HFF-Myc (cell line): ENCODE results near the gene RPS25.
"Not testable (repeated sequence)": the region's sequence is repeated elsewhere in the genome, so short reads cannot be mapped to it uniquely, and the experiment has no call there.

Experiments used
- DNase-seq: peaks from one replicate; pipeline ENCODE4 v3.0.0-alpha.2; 2011; ENCODE audit warnings: low read depth; ENCODE audit errors: extremely low read depth
- H3K4me3 ChIP-seq: replicated peaks from 2 replicates; pipeline ENCODE4 v1.5.1; 2011; ENCODE audit warnings: low read depth, mild to moderate bottlenecking, control low read depth, low read length
- TF ChIP-seq, protein P1 (sequence below): IDR thresholded peaks from 2 replicates; pipeline ENCODE4 v1.5.1; 2012; ENCODE audit warnings: mild to moderate bottlenecking, low read depth, low read length, control low read depth; ENCODE audit errors: missing control alignments

RPS25 gene

DNA sequence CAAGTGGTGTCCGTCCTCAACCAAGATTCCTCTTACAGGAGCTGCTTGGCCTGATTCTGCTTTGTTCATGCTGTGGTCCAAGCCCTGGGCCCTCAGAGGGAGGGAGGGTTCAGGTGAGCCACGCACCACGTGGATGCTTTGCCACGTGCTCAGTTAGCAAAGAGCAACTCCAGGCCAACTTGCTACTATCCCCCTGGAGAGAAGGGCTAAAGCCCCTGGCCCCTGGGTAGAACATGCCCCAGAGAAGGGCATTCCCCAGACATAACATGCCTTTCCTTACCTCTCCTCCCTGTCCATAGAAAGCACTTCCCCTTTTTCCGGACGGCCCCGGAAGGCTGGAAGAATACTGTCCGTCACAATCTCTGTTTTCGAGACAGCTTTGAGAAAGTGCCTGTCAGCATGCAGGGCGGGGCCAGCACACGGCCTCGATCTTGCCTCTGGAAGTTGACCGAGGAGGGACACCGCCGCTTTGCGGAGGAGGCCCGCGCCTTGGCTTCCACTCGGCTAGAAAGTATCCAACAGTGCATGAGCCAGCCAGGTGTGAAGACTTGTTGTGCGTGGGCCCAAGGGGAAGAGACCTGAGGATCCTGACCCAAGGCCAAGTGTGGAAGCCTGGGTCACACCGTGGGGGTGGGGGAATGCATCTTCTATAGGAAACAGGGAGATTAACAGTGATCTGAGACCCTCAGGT, 37.8 kb downstream of the RPS25 start:
- H3K4me3 ChIP-seq, result no peak overlapping the region
- TF ChIP-seq, protein P1, sequence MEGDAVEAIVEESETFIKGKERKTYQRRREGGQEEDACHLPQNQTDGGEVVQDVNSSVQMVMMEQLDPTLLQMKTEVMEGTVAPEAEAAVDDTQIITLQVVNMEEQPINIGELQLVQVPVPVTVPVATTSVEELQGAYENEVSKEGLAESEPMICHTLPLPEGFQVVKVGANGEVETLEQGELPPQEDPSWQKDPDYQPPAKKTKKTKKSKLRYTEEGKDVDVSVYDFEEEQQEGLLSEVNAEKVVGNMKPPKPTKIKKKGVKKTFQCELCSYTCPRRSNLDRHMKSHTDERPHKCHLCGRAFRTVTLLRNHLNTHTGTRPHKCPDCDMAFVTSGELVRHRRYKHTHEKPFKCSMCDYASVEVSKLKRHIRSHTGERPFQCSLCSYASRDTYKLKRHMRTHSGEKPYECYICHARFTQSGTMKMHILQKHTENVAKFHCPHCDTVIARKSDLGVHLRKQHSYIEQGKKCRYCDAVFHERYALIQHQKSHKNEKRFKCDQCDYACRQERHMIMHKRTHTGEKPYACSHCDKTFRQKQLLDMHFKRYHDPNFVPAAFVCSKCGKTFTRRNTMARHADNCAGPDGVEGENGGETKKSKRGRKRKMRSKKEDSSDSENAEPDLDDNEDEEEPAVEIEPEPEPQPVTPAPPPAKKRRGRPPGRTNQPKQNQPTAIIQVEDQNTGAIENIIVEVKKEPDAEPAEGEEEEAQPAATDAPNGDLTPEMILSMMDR, result no peak
- DNase-seq, result no peak

DNA sequence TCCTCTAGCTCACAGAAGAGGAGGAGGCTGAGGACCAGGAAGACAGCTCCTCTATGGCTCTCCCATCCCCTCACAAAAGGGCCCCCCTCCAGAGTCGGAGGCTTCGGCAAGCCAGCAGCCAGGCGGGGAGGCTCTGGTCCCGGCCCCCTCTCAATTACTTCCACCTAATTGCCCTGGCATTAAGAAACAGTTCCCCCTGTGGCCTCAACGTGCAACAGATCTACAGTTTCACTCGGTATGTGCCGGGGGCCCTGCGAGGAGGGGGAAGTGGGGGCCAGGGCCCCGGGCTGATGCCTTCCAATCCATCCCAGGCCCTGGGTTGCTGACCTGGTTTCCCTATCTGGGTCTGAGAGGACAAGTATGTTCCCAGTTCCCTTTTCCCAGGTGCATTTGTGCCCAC, 38.7 kb downstream of the RPS25 start:
- no peak overlapping the region for H3K4me3 ChIP-seq
- no peak for DNase-seq
- TF ChIP-seq, protein P1, result no peak

DNA sequence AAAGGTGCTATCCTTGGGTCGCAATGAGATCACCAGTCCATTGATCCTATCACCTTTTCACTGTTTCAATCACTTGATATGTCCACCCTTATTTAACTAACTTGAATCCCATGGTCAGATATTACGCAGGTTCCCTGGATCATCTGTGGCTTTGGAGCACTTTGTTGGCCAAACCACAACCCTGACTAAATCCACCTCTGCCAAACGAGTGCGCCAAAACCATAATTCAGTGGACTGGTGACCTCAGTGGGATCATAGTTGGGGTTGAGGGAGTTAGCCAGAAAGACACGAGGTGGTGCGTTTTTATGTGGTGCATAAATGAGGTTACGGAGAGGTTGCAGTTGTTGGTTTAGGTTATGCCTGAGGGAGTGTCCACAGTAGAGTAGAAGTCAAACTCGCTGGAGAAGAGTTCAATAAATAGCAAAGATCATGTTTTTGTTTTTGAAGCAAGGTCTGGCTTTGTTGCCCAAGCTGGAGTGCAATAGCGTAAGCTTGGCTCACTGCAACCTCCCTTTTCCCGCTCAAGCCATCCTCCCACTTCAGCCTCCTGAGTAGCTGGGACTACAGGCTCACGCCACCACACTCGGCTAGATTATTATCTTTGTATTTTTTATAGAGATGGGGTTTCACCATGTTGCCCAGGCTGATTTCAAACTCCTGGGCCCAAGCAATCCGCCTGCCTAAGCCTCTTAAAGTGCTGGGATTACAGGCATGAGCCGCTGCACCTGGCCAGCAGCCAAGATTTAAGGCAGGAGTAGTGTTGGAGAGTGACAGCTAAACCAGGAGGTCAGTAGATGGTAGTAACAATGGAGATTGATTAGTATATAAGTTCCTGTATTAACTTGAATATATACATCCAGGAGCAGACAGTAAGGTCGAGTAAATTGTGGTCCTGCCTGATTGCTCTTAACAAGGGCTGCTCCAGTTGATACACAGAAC, 42.1 kb downstream of the RPS25 start:
- TF ChIP-seq, protein P1, result no peak
- no peak for DNase-seq
- no peak overlapping the region for H3K4me3 ChIP-seq

DNA sequence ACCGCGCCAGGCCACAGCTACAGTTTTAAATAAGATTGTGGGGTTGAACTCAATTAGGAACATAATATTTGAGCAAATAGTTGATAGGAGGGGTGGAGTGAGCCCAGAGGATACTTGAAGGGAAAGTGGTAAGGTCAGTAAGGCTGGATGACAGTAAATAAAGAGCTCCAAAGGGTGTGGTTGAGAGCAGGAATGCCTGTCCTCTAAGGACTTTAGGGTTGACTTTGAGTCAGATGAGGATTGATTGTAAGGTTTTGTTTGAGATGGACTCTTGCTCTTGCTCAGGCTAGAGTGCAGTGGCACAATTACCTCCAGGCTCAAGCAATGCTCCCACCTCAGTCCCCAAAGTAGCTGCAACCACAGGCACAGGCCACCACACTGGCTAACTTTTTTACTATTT, 44.2 kb downstream of the RPS25 start:
- TF ChIP-seq, protein P1, result no peak
- no peak for DNase-seq
- no peak overlapping the region for H3K4me3 ChIP-seq

DNA sequence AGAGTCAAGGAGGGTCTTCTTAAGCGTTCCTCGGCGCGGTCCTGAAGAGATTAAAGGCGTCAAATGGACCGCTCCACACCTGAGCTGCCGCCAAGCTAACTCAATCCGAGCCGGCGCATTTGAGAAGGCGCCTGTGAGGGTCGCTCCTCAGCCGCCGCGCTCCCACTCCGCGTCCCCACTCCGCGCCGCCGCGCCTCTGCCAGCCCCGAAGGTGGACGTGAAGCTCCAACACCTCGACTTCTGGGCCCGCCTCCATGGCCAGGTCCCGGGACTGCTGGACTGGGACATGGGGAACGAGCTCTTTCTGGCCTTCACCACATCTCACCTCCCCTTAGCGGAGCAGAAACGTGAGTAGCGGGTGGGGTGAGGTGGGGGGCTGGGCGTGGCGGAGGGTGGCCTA, 46.5 kb downstream of the RPS25 start, which contains the start of gene FOXR1:
TSS of gene FOXR1 (plus strand) at position 116 of the 400 bp plus-strand sequence. CDS start at position 287, 171 bp downstream.
- no peak for DNase-seq
- TF ChIP-seq, protein P1, result no peak
- H3K4me3 ChIP-seq, result no peak within 1 kb of the TSS

DNA sequence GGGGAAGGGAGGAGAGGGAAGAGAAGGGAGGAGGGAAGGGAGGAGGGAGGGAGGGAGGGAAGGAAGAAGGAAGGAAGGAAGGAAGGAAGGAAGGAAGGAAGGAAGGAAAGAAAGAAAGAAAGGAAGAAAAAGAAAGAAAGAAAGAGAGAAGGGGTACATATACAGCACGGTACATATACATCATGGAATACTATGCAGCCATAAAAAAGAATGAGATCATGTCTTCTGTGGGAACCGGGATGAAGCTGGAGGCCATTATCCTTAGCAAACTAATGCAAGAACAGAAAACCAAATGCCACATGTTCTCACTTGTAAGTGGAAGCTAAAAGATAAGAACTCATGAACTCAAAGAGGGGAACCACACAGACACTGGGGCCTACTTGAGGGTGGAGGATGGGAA, 48.6 kb downstream of the RPS25 start:
- not testable (repeated sequence) for DNase-seq

More for the DNA sequence above, 48.6 kb downstream of the RPS25 start:
- not testable (repeated sequence) for H3K4me3 ChIP-seq
